Ishikawa (cell line): ENCODE measurements around the gene PSTPIP1.

Experiments
- CEBPB ChIP-seq: IDR thresholded peaks from 2 replicates; pipeline ENCODE4 v1.6.1; 2012
- CREB1 ChIP-seq: IDR thresholded peaks from 2 replicates; pipeline ENCODE4 v1.6.1; 2012; ENCODE audit warnings: low read depth
- EP300 ChIP-seq: IDR thresholded peaks from 2 replicates; pipeline ENCODE4 v1.6.1; 2012; ENCODE audit warnings: borderline replicate concordance
- FOXM1 ChIP-seq: IDR thresholded peaks from 2 replicates; pipeline ENCODE4 v1.6.1; 2012; ENCODE audit warnings: low read depth, borderline replicate concordance
- NFIC ChIP-seq: IDR thresholded peaks from 2 replicates; pipeline ENCODE4 v1.6.1; 2012
- RAD21 ChIP-seq: IDR thresholded peaks from 2 replicates; pipeline ENCODE4 v1.6.1; 2012; ENCODE audit warnings: low read depth
- TAF1 ChIP-seq: IDR thresholded peaks from 2 replicates; pipeline ENCODE4 v1.6.1; 2012; ENCODE audit warnings: low read depth, mild to moderate bottlenecking
- TCF12 ChIP-seq: IDR thresholded peaks from 2 replicates; pipeline ENCODE4 v1.6.1; 2012; ENCODE audit warnings: low read depth
- TF ChIP-seq, protein P1 (sequence below): IDR thresholded peaks from 2 replicates; pipeline ENCODE4 v1.6.1; 2012; ENCODE audit warnings: low read depth, mild to moderate bottlenecking

GRCh38 chr15:77044228-77045042, 49.5 kb downstream of the PSTPIP1 start:
- TF ChIP-seq RAD21, result no peak
- no peak for TF ChIP-seq FOXM1
- TF ChIP-seq TCF12, result no peak
- no peak for TF ChIP-seq TAF1
- TF ChIP-seq, protein P1, sequence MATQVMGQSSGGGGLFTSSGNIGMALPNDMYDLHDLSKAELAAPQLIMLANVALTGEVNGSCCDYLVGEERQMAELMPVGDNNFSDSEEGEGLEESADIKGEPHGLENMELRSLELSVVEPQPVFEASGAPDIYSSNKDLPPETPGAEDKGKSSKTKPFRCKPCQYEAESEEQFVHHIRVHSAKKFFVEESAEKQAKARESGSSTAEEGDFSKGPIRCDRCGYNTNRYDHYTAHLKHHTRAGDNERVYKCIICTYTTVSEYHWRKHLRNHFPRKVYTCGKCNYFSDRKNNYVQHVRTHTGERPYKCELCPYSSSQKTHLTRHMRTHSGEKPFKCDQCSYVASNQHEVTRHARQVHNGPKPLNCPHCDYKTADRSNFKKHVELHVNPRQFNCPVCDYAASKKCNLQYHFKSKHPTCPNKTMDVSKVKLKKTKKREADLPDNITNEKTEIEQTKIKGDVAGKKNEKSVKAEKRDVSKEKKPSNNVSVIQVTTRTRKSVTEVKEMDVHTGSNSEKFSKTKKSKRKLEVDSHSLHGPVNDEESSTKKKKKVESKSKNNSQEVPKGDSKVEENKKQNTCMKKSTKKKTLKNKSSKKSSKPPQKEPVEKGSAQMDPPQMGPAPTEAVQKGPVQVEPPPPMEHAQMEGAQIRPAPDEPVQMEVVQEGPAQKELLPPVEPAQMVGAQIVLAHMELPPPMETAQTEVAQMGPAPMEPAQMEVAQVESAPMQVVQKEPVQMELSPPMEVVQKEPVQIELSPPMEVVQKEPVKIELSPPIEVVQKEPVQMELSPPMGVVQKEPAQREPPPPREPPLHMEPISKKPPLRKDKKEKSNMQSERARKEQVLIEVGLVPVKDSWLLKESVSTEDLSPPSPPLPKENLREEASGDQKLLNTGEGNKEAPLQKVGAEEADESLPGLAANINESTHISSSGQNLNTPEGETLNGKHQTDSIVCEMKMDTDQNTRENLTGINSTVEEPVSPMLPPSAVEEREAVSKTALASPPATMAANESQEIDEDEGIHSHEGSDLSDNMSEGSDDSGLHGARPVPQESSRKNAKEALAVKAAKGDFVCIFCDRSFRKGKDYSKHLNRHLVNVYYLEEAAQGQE, result no peak
- TF ChIP-seq CREB1, result no peak
- TF ChIP-seq CEBPB, result no peak
- no peak for TF ChIP-seq NFIC
- no peak for TF ChIP-seq EP300
